NCI-H1930 (cell line): ENCODE measurements around the gene LASP1.
"Not testable (repeated sequence)": the region's sequence is repeated elsewhere in the genome, so short reads cannot be mapped to it uniquely, and the experiment has no call there.

Experiments
- DNase-seq, 2 experiments: peaks; one replicate each; lab custom pipeline; 2025; lab: John Stamatoyannopoulos, UW

The LASP1 gene

DNA sequence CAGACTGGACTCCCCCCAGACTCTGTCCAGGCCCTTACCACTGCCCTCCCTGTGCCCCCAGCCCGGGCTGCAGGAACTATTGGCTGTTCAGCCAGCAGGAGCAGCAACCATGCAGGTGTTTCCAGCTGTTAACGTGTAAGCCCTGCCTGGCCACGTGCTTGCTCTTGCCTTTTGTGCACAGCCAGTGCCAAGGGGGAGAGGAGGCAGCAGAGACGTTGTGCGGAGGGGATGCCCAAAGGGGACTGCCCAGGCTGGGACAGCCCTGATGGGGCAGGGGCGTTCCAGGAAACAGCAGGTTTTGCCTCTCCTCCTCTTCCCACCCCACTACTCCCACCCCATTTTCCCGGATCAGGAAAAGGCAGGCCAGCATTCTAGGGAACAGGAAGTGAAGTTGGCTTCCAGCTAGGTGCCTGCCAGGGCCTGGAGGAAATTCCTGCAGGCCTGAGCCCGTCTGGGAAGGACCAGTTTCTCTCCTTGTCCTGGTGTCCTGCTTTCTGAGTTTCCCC lies 38.9 kb downstream of the LASP1 start:
- no peak for DNase-seq

DNA sequence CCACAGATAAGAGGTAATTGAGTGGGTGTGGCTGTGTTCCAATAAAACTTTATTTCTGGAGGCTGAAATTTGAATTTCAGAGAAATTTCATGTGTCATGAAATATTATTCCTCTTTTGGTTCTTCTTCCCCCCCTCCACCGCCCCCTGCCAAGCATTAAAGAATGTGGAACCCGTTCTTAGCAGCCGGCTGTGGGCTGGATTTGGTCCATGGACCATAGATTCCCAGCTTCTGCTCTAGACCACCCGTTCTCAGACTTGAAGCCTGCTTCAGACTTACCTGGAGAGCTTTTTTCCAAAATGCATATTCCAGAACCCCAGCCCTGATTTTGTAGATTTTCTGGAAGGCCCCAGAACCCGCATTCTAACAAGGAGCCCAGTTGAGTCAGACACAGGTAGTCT lies 40.5 kb downstream of the LASP1 start:
- no peak for DNase-seq

DNA sequence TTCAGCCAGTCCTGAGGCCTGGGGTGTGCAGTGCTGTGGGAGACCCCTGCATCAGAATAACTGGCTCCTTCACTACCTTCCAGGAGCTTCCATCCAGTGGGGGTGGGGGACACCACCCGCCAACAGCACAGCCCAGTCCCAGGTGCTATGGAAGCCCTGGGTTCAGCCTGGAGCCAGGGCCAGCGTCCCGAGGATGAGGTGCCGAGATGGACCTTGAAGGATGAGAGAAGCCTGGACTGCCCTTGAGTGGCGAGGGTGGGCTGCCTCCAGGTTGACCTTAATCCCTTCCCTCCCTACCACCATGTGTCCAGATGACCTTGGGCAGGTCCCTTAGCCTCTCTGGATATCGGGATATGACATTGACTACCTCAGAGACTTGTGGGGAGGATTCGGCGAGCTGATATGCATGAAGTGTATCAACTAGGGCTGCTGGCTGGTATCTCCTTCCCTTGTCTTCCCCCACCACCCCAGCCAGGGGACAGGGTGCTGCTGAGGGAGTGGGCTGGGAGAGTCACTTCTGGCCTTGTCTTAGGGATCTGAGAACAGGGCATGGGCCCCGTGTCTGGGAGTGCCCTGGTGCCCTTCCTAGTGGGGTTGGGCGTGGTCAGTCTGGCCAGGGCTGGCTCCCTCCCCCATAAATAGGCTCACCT lies 41.3 kb downstream of the LASP1 start:
- no peak for DNase-seq

- not testable (repeated sequence) for DNase-seq
Measured at GRCh38 chr17:38911731-38912081, 41.8 kb downstream of the LASP1 start.

DNA sequence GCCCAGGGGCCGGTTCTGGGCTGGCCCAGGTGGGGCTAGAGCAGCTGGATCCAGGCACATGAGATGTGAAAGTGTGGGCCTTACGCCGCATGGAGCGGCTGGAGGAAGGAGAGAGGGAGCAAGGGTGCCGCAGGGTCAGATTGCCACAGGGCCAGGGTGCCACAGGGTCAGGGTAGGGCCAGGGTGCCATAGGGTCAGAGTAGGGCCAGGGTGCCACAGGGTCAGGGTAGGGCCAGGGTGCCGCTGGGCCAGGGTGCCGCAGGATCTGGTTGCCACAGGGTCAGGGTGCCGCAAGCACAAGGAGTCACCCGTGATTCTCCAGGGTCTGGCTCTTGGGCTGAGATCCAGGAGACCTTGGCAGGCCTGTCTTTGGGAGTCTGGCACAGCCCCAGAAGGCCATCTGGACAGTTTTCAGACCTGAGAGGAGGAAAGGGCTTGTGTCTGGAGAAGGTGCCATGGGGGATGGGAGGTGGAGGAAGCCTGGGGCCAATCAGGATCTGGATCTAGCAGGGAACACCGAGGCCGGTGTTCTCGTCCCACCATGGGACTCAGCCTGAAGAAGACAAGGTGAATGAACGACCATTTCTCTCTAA lies 42.5 kb downstream of the LASP1 start:
- no peak for DNase-seq

GRCh38 chr17:38914741-38915638 lies 45.1 kb downstream of the LASP1 start:
- DNase-seq = no peak

DNA sequence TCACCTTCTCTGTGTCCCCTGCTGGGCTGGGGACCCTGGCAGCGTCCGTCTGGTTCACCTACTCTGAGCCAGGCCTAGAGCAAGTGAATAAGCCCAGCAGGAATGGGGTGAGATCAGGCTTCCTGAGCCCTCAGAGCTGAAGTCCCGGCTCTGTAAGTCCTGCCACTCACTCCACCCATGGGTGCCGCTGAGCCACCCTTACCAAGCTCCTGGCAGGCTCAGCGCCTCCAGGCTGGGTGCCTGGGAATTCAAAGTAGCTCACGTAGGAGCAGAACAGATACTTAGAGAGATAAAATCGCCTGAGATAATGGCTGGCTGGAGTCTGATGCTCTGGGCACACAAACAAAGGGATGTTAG lies 45.8 kb downstream of the LASP1 start:
- no peak for DNase-seq

DNA sequence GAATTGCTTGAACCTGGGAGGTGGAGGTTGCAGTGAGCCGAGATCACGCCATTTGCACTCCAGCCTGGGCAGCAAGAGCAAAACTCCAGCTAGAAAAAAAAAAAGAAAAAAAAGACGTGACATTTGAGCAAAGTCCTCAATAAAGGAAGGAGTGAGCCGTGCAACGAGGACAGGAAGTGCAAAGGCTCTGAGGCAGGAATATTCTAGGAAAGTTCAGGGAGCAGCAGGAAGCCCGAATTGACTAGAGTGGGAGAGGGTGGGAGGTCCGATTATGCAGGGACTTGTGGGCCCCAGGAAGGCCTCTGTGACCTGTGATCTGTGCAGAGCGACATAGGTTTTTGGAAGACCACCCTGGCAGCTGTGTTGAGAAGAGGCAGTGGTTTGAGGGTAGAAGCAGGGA lies 46.9 kb downstream of the LASP1 start:
- DNase-seq = no peak

GRCh38 chr17:38917259-38917658 lies 47.4 kb downstream of the LASP1 start:
- DNase-seq = no peak

DNA sequence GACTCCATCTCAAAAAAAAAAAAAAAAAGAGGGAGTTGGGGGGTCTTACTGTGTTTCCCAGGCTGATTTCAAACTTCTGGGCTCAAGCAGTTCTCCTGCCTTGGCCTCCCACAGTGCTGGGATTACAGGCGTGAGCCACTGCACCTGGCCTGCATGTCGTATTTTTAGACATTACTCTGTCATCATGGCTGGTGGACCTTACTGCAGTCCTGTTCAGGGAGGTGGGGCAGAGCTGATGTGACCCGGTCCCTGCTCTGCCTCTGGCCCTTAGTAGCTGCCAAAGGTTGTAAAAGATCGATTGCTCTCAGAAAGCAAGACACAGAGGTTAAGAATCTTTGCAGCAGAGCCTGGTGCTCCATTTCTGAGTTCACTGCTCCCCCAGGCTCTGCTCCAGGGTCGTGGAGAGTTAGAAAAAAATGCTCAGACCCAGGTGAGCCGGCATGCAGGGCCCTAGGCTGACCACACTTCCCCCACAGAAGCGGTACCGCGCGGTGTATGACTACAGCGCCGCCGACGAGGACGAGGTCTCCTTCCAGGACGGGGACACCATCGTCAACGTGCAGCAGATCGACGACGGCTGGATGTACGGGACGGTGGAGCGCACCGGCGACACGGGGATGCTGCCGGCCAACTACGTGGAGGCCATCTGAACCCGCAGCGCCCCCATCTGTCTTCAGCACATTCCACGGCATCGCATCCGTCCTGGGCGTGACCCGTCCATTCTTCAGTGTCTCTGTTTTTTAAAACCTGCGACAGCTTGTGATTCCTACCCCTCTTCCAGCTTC lies 48.5 kb downstream of the LASP1 start:
- no peak for DNase-seq

DNA sequence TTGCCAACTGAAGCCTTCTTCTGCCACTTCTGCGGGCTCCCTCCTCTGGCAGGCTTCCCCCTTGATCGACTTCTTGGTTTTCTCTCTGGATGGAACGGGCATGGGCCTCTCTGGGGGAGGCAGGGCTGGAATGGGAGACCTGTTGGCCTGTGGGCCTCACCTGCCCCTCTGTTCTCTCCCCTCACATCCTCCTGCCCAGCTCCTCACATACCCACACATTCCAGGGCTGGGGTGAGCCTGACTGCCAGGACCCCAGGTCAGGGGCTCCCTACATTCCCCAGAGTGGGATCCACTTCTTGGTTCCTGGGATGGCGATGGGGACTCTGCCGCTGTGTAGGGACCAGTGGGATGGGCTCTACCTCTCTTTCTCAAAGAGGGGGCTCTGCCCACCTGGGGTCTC lies 49.1 kb downstream of the LASP1 start:
- DNase-seq = no peak

- DNase-seq = no peak
Measured at GRCh38 chr17:38919316-38920078, 49.6 kb downstream of the LASP1 start.

GRCh38 chr17:38920374-38921291 lies 50.8 kb downstream of the LASP1 start:
- DNase-seq = no peak

- DNase-seq = no peak
Measured at GRCh38 chr17:38921756-38922411, 52.0 kb downstream of the LASP1 start.

- no peak for DNase-seq
Measured at GRCh38 chr17:38922538-38923297, 52.9 kb downstream of the LASP1 start.

- DNase-seq = no peak
Measured at GRCh38 chr17:38925263-38925995, 55.6 kb downstream of the LASP1 start, which contains the start of gene LASP1NB. LASP1NB (plus strand) TSS chr17:38925614.

DNA sequence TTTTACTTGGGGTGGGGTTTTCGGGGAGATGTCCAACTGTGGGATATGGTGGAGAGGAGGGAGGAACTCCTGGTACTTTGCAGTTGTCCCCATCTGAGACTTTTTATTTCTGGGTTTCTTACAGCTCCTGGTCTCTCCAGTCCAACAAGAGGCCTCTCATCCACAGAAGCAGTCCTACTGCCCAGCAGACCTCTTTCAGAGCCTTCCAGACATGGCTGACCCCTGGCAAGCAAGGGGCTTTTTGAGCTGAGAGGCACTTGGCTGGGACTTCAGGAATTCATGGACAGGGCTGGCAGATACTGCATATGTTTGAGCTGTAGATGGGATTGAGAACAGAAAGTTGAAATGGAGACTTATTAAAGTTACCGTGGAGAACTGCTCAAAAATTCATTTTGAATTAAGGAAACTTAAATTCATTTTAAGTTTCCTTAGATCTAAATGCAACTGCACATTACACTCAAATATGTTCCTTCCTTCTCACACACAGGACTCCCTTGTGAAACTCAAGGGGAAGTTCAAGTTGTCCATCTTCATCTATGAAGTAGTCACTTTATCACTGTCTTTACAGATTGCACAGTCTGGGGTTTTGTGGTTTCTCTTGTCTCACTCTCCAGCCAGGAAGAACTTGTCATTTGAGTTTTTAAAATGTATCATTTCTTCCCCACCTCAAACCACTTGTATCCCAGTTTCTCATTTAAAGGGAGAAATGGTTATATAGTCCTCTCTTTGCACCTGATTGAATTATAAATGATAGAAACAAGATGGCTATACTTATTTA lies 56.6 kb downstream of the LASP1 start:
- DNase-seq = no peak
